GM23248 (cell line): ENCODE measurements around the gene PLCB1.

ENCODE experiments used
- EZH2 ChIP-seq: fragments of 200-600 bp; sonication (generic); IDR thresholded peaks from 2 replicates; pipeline ENCODE4 v1.6.1; 2018; ENCODE audit warnings: antibody characterized with exemption, mild to moderate bottlenecking; ENCODE audit not compliant: insufficient read depth, poor library complexity, severe bottlenecking
- EZH2phosphoT487 ChIP-seq: fragments of 200-600 bp; sonication (generic); IDR thresholded peaks from 2 replicates; pipeline ENCODE4 v1.6.1; 2018; ENCODE audit warnings: antibody characterized with exemption, moderate library complexity, mild to moderate bottlenecking, low read depth; ENCODE audit not compliant: insufficient read depth

DNA sequence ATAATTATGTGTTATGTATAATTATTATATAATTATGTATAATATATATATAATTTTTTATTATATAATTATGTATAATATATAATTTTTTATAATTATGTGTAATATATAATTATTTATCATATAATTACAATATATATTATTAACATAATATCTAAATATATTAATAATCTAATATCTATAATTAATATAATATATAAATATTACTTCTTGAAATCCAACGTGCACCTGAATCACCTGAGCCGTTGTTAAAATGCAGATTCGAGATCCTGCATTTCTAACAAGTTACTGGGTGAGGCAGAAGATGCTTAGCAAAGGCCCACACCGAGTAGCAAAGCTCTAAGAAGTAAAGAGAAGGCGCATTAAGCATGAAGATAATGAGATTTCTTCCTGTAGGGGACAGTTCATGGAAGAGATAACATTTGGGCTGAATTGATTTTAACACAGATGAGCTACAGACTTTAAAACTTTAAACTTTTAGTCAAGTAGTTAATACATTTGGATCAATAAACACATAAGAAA, 530.4 kb downstream of the PLCB1 start:
- TF ChIP-seq EZH2phosphoT487 (no peak), EZH2 (no peak)
